K562 (cell line): Measurements from ENCODE around the gene F2.

Source experiments
- CHD4 ChIP-seq: fragments of 200-600 bp; sonication (generic); IDR thresholded peaks from 3 replicates; pipeline ENCODE4 v1.6.1; 2012; ENCODE audit warnings: low read depth, mild to moderate bottlenecking, mixed read lengths, low read length, inconsistent platforms; ENCODE audit not compliant: insufficient read depth, insufficient replicate concordance, poor library complexity, severe bottlenecking
- KDM4B ChIP-seq, 2 experiments: fragments of 450-650 bp in 1 of 2; sonication (generic) in 1 of 2; IDR thresholded peaks; 2 replicates each; pipeline ENCODE4 v1.6.1; 2016 to 2017; ENCODE audit warnings: borderline replicate concordance in 2 of 2, antibody characterized with exemption in 1 of 2, low read depth in 1 of 2, mild to moderate bottlenecking in 1 of 2
- SIRT6 ChIP-seq: IDR thresholded peaks from one replicate; pipeline ENCODE4 v1.6.1; 2012; ENCODE audit warnings: low read depth, mild to moderate bottlenecking, control low read depth, inconsistent platforms, low read length, moderate library complexity
- SP2 ChIP-seq: IDR thresholded peaks from 2 replicates; pipeline ENCODE4 v1.6.1; 2011; ENCODE audit warnings: mild to moderate bottlenecking, low read depth, low read length, moderate library complexity; ENCODE audit not compliant: poor library complexity, severe bottlenecking; ENCODE audit errors: extremely low read depth
- ZNF668 ChIP-seq: fragments of 250-450 bp; sonication (Bioruptor Pico); IDR thresholded peaks from 2 replicates; pipeline ENCODE4 v1.8.0; 2022; ENCODE audit warnings: mild to moderate bottlenecking, inconsistent platforms
- TF ChIP-seq, protein P1 (sequence below): sonication (generic); formaldehyde crosslinking; IDR thresholded peaks from 2 replicates; pipeline ENCODE4 v1.8.1; 2023; ENCODE audit warnings: mild to moderate bottlenecking, missing genetic modification reagents
- TF ChIP-seq, protein P2 (sequence below), 3 experiments: IDR thresholded peaks in 2 of 3; conservative IDR thresholded peaks in 1 of 3; 2 replicates each; pipeline ENCODE4 v1.5.1; 2011 to 2012; ENCODE audit warnings: low read length in 3 of 3, mild to moderate bottlenecking in 3 of 3, control low read depth in 2 of 3, improper control_type of control experiment in 1 of 3, inconsistent platforms in 1 of 3, low read depth in 1 of 3, mixed read lengths in 1 of 3, moderate library complexity in 1 of 3; ENCODE audit not compliant: insufficient read depth in 2 of 3
- TF ChIP-seq, protein P3 (sequence below): sonication (generic); formaldehyde crosslinking; IDR thresholded peaks from 2 replicates; pipeline ENCODE4 v1.8.0; 2023; ENCODE audit warnings: mild to moderate bottlenecking, missing genetic modification reagents
- TF ChIP-seq, protein P4 (sequence below), 2 experiments: IDR thresholded peaks; 2 replicates each; pipeline ENCODE4 v1.6.1; 2011; ENCODE audit warnings: borderline replicate concordance in 1 of 2, control low read depth in 1 of 2, low read depth in 1 of 2, low read length in 1 of 2, mild to moderate bottlenecking in 1 of 2, mixed read lengths in 1 of 2, moderate library complexity in 1 of 2; ENCODE audit not compliant: insufficient read depth in 1 of 2, insufficient read length in 1 of 2, poor library complexity in 1 of 2, severe bottlenecking in 1 of 2; ENCODE audit errors: extremely low read depth in 1 of 2

DNA sequence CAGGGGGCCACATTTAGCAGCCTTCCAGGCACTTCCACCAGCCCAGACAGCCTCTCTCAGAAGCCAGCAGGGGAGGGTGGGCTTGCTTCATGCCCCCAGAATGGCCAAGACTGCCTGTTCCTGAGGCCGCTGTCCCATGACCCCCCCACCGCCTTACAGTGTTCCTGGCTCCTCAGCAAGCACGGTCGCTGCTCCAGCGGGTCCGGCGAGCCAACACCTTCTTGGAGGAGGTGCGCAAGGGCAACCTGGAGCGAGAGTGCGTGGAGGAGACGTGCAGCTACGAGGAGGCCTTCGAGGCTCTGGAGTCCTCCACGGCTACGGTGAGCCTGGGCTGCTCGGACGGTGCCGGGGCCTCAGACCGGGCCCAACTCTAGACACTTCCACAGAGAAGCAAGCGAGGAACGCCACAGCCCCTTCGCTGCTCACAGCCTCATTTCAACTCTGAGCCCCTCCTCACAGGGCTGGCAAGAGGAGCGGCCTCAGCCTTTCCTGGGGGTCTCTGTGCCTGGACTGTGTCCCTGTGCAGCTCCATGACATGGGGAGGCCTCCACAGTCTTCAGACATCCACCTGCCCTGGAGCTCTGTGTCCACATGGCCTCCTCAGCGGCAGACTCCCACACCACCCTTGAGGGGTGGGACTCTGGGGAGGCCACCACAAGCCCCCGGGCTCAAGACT lies 668 bp downstream of the F2 start:
- TF ChIP-seq, protein P1, sequence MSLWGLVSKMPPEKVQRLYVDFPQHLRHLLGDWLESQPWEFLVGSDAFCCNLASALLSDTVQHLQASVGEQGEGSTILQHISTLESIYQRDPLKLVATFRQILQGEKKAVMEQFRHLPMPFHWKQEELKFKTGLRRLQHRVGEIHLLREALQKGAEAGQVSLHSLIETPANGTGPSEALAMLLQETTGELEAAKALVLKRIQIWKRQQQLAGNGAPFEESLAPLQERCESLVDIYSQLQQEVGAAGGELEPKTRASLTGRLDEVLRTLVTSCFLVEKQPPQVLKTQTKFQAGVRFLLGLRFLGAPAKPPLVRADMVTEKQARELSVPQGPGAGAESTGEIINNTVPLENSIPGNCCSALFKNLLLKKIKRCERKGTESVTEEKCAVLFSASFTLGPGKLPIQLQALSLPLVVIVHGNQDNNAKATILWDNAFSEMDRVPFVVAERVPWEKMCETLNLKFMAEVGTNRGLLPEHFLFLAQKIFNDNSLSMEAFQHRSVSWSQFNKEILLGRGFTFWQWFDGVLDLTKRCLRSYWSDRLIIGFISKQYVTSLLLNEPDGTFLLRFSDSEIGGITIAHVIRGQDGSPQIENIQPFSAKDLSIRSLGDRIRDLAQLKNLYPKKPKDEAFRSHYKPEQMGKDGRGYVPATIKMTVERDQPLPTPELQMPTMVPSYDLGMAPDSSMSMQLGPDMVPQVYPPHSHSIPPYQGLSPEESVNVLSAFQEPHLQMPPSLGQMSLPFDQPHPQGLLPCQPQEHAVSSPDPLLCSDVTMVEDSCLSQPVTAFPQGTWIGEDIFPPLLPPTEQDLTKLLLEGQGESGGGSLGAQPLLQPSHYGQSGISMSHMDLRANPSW (CRISPR knock-in tag) = no peak
- TF ChIP-seq, protein P2, sequence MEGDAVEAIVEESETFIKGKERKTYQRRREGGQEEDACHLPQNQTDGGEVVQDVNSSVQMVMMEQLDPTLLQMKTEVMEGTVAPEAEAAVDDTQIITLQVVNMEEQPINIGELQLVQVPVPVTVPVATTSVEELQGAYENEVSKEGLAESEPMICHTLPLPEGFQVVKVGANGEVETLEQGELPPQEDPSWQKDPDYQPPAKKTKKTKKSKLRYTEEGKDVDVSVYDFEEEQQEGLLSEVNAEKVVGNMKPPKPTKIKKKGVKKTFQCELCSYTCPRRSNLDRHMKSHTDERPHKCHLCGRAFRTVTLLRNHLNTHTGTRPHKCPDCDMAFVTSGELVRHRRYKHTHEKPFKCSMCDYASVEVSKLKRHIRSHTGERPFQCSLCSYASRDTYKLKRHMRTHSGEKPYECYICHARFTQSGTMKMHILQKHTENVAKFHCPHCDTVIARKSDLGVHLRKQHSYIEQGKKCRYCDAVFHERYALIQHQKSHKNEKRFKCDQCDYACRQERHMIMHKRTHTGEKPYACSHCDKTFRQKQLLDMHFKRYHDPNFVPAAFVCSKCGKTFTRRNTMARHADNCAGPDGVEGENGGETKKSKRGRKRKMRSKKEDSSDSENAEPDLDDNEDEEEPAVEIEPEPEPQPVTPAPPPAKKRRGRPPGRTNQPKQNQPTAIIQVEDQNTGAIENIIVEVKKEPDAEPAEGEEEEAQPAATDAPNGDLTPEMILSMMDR (IDR thresholded peaks at IDR 0.05 in 2 of 3, conservative IDR thresholded peaks at IDR 0.05 in 1 of 3; ENCODE audit: insufficient read depth in 2 of 3, low read depth in 1 of 3, low read length in 3 of 3) = no peak
- no peak for TF ChIP-seq KDM4B (IDR thresholded peaks at IDR 0.05; ENCODE audit: borderline replicate concordance in 2 of 2, low read depth in 1 of 2)
- no peak for TF ChIP-seq SIRT6
- TF ChIP-seq, protein P3, sequence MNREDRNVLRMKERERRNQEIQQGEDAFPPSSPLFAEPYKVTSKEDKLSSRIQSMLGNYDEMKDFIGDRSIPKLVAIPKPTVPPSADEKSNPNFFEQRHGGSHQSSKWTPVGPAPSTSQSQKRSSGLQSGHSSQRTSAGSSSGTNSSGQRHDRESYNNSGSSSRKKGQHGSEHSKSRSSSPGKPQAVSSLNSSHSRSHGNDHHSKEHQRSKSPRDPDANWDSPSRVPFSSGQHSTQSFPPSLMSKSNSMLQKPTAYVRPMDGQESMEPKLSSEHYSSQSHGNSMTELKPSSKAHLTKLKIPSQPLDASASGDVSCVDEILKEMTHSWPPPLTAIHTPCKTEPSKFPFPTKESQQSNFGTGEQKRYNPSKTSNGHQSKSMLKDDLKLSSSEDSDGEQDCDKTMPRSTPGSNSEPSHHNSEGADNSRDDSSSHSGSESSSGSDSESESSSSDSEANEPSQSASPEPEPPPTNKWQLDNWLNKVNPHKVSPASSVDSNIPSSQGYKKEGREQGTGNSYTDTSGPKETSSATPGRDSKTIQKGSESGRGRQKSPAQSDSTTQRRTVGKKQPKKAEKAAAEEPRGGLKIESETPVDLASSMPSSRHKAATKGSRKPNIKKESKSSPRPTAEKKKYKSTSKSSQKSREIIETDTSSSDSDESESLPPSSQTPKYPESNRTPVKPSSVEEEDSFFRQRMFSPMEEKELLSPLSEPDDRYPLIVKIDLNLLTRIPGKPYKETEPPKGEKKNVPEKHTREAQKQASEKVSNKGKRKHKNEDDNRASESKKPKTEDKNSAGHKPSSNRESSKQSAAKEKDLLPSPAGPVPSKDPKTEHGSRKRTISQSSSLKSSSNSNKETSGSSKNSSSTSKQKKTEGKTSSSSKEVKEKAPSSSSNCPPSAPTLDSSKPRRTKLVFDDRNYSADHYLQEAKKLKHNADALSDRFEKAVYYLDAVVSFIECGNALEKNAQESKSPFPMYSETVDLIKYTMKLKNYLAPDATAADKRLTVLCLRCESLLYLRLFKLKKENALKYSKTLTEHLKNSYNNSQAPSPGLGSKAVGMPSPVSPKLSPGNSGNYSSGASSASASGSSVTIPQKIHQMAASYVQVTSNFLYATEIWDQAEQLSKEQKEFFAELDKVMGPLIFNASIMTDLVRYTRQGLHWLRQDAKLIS = no peak
- TF ChIP-seq SP2 = no peak
- TF ChIP-seq ZNF668 (CRISPR knock-in tag) = no peak
- no peak for TF ChIP-seq CHD4
- TF ChIP-seq, protein P4, sequence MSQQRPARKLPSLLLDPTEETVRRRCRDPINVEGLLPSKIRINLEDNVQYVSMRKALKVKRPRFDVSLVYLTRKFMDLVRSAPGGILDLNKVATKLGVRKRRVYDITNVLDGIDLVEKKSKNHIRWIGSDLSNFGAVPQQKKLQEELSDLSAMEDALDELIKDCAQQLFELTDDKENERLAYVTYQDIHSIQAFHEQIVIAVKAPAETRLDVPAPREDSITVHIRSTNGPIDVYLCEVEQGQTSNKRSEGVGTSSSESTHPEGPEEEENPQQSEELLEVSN (IDR thresholded peaks at IDR 0.05; ENCODE audit: borderline replicate concordance in 1 of 2, extremely low read depth in 1 of 2, insufficient read depth in 1 of 2, insufficient read length in 1 of 2, low read depth in 1 of 2, low read length in 1 of 2, poor library complexity in 1 of 2, severe bottlenecking in 1 of 2) = no peak
